Uterus (tissue), 4 donors: ENCODE data around the gene SYN1. TPM values are rescaled to one million over a fixed set of nuclear protein-coding genes. Genes with fewer than 3 reads are reported as not detected.

Source experiments
- DNase-seq, 2 donors: peaks; one replicate each; pipeline ENCODE4 v3.0.0-alpha.2; 2019 to 2020
- H3K27ac ChIP-seq, 2 donors: fragments of 200-600 bp; sonication (generic); 1 replicate in 1 of 2; 2 replicates in 1 of 2; pipeline ENCODE4 v1.5.1; 2016 to 2018
- H3K27me3 ChIP-seq, 2 donors: fragments of 200-600 bp; sonication (generic); one replicate each; pipeline ENCODE4 v1.5.1; 2018 to 2019; ENCODE audit warnings: control low read depth in 1 of 2
- H3K36me3 ChIP-seq, 2 donors: fragments of 200-600 bp; sonication (generic); one replicate each; pipeline ENCODE4 v1.5.1; 2019; ENCODE audit warnings: control low read depth in 1 of 2
- H3K4me1 ChIP-seq, 2 donors: fragments of 200-600 bp; sonication (generic); one replicate each; pipeline ENCODE4 v1.5.1; 2018 to 2019; ENCODE audit warnings: control low read depth in 1 of 2
- H3K4me3 ChIP-seq, 2 donors: fragments of 200-600 bp; sonication (generic); 1 replicate in 1 of 2; 2 replicates in 1 of 2; pipeline ENCODE4 v1.5.1; 2018 to 2019; ENCODE audit warnings: mild to moderate bottlenecking in 1 of 2
- H3K9me3 ChIP-seq, 2 donors: fragments of 200-600 bp; sonication (generic); one replicate each; pipeline ENCODE4 v1.5.1; 2019; ENCODE audit warnings: control low read depth in 1 of 2
- CTCF ChIP-seq, 4 experiments: fragments of 200-600 bp in 2 of 4; fragments of 450-650 bp in 2 of 4; sonication (generic) in 2 of 4; IDR thresholded peaks; one replicate each; pipeline ENCODE4 v1.5.1; 2016 to 2019; ENCODE audit warnings: antibody characterized with exemption in 4 of 4, mild to moderate bottlenecking in 2 of 4, moderate library complexity in 1 of 4
- POLR2A ChIP-seq, 2 donors: fragments of 450-650 bp; IDR thresholded peaks; one replicate each; pipeline ENCODE4 v1.6.1; 2016; ENCODE audit warnings: antibody characterized with exemption in 2 of 2, mild to moderate bottlenecking in 1 of 2, moderate library complexity in 1 of 2
- intact Hi-C: fragments of 100-400 bp; cut with DNase I; formaldehyde crosslinking; loops from one replicate; pipeline ENCODE4 v1.15.1; 2023; ENCODE audit warnings: low total_unique reads
- total RNA-seq, 4 donors: library from RNA; depleted of rRNA in 3 of 4; stranded (reverse); fragments of >200 nt in 3 of 4; gene quantifications; one replicate each; pipeline versions ENCODE4 v1.1.0 to v1.2.4, GENCODE V29; 2014 to 2023
- donor health status: DM: yes; HTN: yes; CAD: no.

Gene SYN1
- total RNA-seq, 4 donors from 2014 or later: 1.2 to 1.5 TPM; not detected in 2

DNA sequence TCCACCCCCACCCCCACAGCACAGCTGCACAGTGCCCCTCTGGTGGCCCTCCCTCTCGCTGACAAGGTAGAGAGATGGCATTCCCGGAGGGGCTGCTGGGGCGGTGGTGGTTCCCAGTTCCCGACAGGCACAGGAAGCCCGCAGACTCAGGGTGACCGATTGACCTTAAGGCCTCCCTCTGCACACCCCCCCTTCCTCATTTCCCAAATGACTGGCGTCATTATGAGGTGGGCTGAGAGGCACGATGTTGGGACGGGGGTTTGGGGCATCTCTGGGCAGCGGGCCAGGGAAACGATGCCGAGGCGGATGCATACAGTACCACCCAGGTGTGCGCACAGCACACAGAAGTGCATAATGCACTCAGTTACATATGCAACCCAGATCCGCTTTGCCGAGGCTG, 41.0 kb downstream of the SYN1 start:
- H3K27ac ChIP-seq: no peak overlapping the region
- intact Hi-C loops: no loop called here
- H3K9me3 ChIP-seq: no peaks in the 10 kb centered on the region
- H3K4me3 ChIP-seq: no peak overlapping the region
- no peaks in the 10 kb centered on the region for H3K27me3 ChIP-seq
- no peaks in the 10 kb centered on the region for H3K4me1 ChIP-seq
- DNase-seq: no peak
- no peaks in the 10 kb centered on the region for H3K36me3 ChIP-seq
- no peak for TF ChIP-seq CTCF (IDR thresholded peaks at IDR 0.05)

DNA sequence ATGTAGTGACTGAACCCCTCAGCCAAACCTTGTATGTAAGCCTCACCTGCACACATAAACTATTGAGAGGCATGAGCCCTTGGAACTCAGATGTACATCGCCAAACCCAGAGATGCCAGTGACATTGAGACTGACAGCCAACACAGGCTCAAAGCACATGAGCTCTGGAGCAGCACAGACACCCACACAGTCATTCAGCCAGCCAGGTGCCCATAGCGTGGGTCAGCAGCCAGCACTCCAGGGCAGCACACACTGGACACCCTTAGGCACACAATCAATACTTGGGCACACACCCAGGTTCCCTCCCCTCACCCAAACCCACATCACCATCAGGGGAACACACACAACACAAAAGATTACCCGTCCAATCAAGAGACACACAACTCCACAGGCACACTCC, 41.8 kb downstream of the SYN1 start:
- H3K9me3 ChIP-seq: no peaks in the 10 kb centered on the region
- DNase-seq: no peak
- no peaks in the 10 kb centered on the region for H3K36me3 ChIP-seq
- H3K27ac ChIP-seq: no peak overlapping the region
- no peaks in the 10 kb centered on the region for H3K4me1 ChIP-seq
- H3K4me3 ChIP-seq: no peak overlapping the region
- no peaks in the 10 kb centered on the region for H3K27me3 ChIP-seq
- intact Hi-C loops: no loop called here
- TF ChIP-seq CTCF (IDR thresholded peaks at IDR 0.05) (no peak), POLR2A (IDR thresholded peaks at IDR 0.05) (no peak)

DNA sequence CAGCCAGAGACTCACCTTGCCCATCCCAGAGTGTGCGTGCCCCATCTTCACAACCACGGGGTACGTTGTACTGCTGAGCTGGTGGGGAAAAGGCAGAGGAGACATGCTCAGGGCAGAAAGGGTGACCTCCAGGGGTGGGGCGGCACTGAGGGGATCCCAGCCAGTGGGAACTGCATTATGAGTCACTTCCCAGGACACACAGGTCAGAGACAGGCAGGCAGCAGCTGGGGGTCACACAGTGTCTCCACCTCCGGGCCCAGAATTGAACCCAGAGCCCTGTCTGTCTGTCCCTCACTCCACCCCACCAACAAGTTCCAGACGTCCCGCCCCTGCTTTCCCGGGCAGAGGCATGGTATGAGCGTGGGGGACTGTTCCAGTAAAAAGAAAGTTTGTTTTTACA, 42.2 kb downstream of the SYN1 start:
- DNase-seq: no peak
- Histone ChIP-seq H3K4me3 (no peak overlapping the region), H3K27ac (no peak overlapping the region), H3K27me3 (no peaks in the 10 kb centered on the region), H3K36me3 (no peaks in the 10 kb centered on the region), H3K9me3 (no peaks in the 10 kb centered on the region), H3K4me1 (no peaks in the 10 kb centered on the region)
- TF ChIP-seq CTCF (IDR thresholded peaks at IDR 0.05): no peak
- no peak for TF ChIP-seq POLR2A (IDR thresholded peaks at IDR 0.05)
- intact Hi-C loops: no loop called here

- intact Hi-C loops: no loop called here
- Histone ChIP-seq H3K36me3 (no peaks in the 10 kb centered on the region), H3K4me1 (no peaks in the 10 kb centered on the region), H3K27ac (no peak overlapping the region), H3K27me3 (no peaks in the 10 kb centered on the region), H3K4me3 (no peak overlapping the region), H3K9me3 (no peaks in the 10 kb centered on the region)
- TF ChIP-seq CTCF (IDR thresholded peaks at IDR 0.05): no peak
- no peak for TF ChIP-seq POLR2A (IDR thresholded peaks at IDR 0.05)
- no peak for DNase-seq
Observed at GRCh38 chrX:47576021-47576898, 43.4 kb downstream of the SYN1 start.

DNA sequence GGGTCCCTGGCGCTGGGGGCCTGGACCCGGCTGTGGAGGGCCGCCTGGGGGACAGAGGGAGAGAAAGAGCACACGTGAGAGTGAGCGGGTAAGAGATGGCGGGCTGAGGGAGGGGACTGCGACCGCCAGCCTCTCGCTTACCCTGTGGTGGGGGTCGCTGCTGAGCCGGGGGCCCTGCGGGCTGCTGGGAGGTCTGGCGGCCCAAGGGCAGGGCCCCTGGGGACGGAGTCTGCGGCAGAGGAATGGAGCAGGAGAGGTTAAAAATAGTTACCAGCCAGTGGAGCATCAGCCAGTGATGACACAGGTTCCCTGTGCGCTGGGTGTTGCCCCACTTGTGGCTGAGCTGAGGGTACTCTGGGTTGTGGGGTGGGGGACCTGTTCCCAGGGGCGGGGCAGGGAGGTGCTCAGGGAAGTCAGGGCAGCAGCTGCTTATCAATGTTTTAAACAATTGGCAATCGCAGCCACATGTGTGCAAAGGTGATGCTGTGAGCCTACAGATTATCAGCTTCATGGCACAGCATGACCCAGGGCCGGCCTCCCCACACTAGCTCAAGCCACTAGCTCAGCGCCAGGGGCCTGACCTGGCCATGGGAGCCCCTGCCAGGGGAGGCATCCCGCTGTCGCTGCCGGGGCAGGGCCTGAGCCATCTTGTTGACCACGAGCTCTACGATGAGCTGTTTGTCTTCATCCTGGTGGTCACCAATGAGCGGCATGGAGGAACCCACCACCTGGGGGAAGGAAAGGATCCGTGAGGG, 44.9 kb downstream of the SYN1 start:
- no peaks in the 10 kb centered on the region for H3K4me1 ChIP-seq
- no peak for DNase-seq
- intact Hi-C loops: no loop called here
- no peaks in the 10 kb centered on the region for H3K36me3 ChIP-seq
- H3K27me3 ChIP-seq: no peaks in the 10 kb centered on the region
- peak overlapping the region; percentile 45 to 69 for H3K27ac ChIP-seq
- TF ChIP-seq POLR2A (IDR thresholded peaks at IDR 0.05) (no peak), CTCF (IDR thresholded peaks at IDR 0.05) (no peak)
- H3K9me3 ChIP-seq: no peaks in the 10 kb centered on the region
- H3K4me3 ChIP-seq: no peak overlapping the region
